ENCODE measurements around the gene ABLIM1.

ABLIM1 gene

GRCh38 chr10:114575417-114576131 is 82.5 kb downstream of the ABLIM1 start:
- DNase-seq: no peak

- no peak for DNase-seq
Measured at GRCh38 chr10:114573330-114574045, 84.6 kb downstream of the ABLIM1 start.

- peak; percentile 29 for DNase-seq
Measured at GRCh38 chr10:114571316-114571999, 86.6 kb downstream of the ABLIM1 start.

GRCh38 chr10:114566064-114566463 is 92.0 kb downstream of the ABLIM1 start:
- no peak for DNase-seq

GRCh38 chr10:114565066-114565465 is 93.0 kb downstream of the ABLIM1 start:
- no peak for DNase-seq

- no peak for DNase-seq
Measured at GRCh38 chr10:114561008-114561523, 97.0 kb downstream of the ABLIM1 start.

- no peak for DNase-seq
Measured at GRCh38 chr10:114560144-114560543, 97.9 kb downstream of the ABLIM1 start.

GRCh38 chr10:114559636-114560035 is 98.4 kb downstream of the ABLIM1 start:
- DNase-seq: no peak

- DNase-seq: no peak
Measured at GRCh38 chr10:114557854-114558253, 100.2 kb downstream of the ABLIM1 start.

- no peak for DNase-seq
Measured at GRCh38 chr10:114556236-114557122, 101.6 kb downstream of the ABLIM1 start.

- DNase-seq: no peak
Measured at GRCh38 chr10:114553436-114553835, 104.6 kb downstream of the ABLIM1 start.

GRCh38 chr10:114552050-114552449 is 106.0 kb downstream of the ABLIM1 start:
- no peak for DNase-seq

- no peak for DNase-seq
Measured at GRCh38 chr10:114551636-114551972, 106.5 kb downstream of the ABLIM1 start.

GRCh38 chr10:114550756-114551635 is 107.1 kb downstream of the ABLIM1 start:
- DNase-seq: peak; percentile 90

GRCh38 chr10:114548662-114549061 is 109.4 kb downstream of the ABLIM1 start:
- DNase-seq: no peak

- DNase-seq: no peak
Measured at GRCh38 chr10:114547514-114547913, 110.6 kb downstream of the ABLIM1 start.

GRCh38 chr10:114547056-114547455 is 111.0 kb downstream of the ABLIM1 start:
- no peak for DNase-seq

GRCh38 chr10:114545819-114546218 is 112.3 kb downstream of the ABLIM1 start:
- no peak for DNase-seq

GRCh38 chr10:114545071-114545470 is 113.0 kb downstream of the ABLIM1 start:
- DNase-seq: no peak

- DNase-seq: no peak
Measured at GRCh38 chr10:114544045-114544659, 113.9 kb downstream of the ABLIM1 start.

- DNase-seq: no peak
Measured at GRCh38 chr10:114543456-114543855, 114.6 kb downstream of the ABLIM1 start.

All from NCI-H1105 (cell line).